Natural killer cell (primary cell): ENCODE measurements around the gene LGALS9. TPM values are rescaled to one million over a fixed set of nuclear protein-coding genes. Genes with fewer than 3 reads are reported as not detected.
"Not testable (repeated sequence)": the region's sequence is repeated elsewhere in the genome, so short reads cannot be mapped to it uniquely, and the experiment has no call there.

Experiments
- ATAC-seq, 3 donors: fragments of 150-1000 bp in 2 of 3; fragments of 200-7000 bp in 1 of 3; cut with Tn5 transposase; 1 replicate in 1 of 3; 2 replicates in 2 of 3; pipeline ENCODE4 v1.10.0; 2021; ENCODE audit warnings: mild to moderate bottlenecking in 2 of 3, moderate library complexity in 2 of 3
- DNase-seq, 2 donors: peaks; one replicate each; pipeline versions ENCODE4 v3.0.0 to v3.0.0-alpha.2; 2013 to 2021; ENCODE audit warnings: mixed read lengths in 1 of 2
- H3K27ac ChIP-seq: one replicate; pipeline ENCODE4 v1.5.1; 2013; ENCODE audit warnings: mild to moderate bottlenecking, low read length
- H3K27me3 ChIP-seq: one replicate; pipeline ENCODE4 v1.6.1; 2013; ENCODE audit warnings: low read length; ENCODE audit not compliant: control insufficient read depth, insufficient read depth
- H3K36me3 ChIP-seq: one replicate; pipeline ENCODE4 v1.6.1; 2013; ENCODE audit warnings: low read length; ENCODE audit not compliant: control insufficient read depth, insufficient read depth
- H3K4me1 ChIP-seq: one replicate; pipeline ENCODE4 v1.6.1; 2013; ENCODE audit warnings: low read length; ENCODE audit not compliant: control insufficient read depth, insufficient read depth
- H3K4me3 ChIP-seq: one replicate; pipeline ENCODE4 v1.5.1; 2013; ENCODE audit warnings: low read length
- H3K9me3 ChIP-seq: one replicate; pipeline ENCODE4 v1.6.1; 2013; ENCODE audit warnings: low read length; ENCODE audit not compliant: control insufficient read depth, insufficient read depth
- H3K27ac Mint-ChIP-seq, 2 donors: one replicate each; pipeline ENCODE4 v1.8.0; 2022; ENCODE audit warnings: mild to moderate bottlenecking in 2 of 2, mixed read lengths in 2 of 2, moderate library complexity in 1 of 2
- H3K27me3 Mint-ChIP-seq, 2 donors: one replicate each; pipeline ENCODE4 v1.8.0; 2022; ENCODE audit warnings: low read depth in 2 of 2, mixed read lengths in 2 of 2
- H3K36me3 Mint-ChIP-seq: one replicate; pipeline ENCODE4 v1.8.0; 2022; ENCODE audit warnings: mixed read lengths
- H3K4me1 Mint-ChIP-seq, 2 donors: one replicate each; pipeline ENCODE4 v1.8.0; 2022; ENCODE audit warnings: mixed read lengths in 2 of 2
- H3K4me3 Mint-ChIP-seq: one replicate; pipeline ENCODE4 v1.8.0; 2022; ENCODE audit warnings: mild to moderate bottlenecking, moderate library complexity, mixed read lengths
- H3K9me3 Mint-ChIP-seq, 2 donors: one replicate each; pipeline ENCODE4 v1.8.0; 2022; ENCODE audit warnings: mixed read lengths in 2 of 2
- WGBS: methylation state at CpG from one replicate; pipeline ENCODE4 v1.1.7; 2013; ENCODE audit warnings: missing lambda C conversion rate; ENCODE audit not compliant: insufficient coverage; 5-methylcytosine and 5-hydroxymethylcytosine counted together
- intact Hi-C: fragments of 100-400 bp; cut with micrococcal nuclease; formaldehyde crosslinking; loops from one replicate; pipeline ENCODE4 v1.14.2; 2022
- total RNA-seq, 4 donors: library from RNA; stranded (reverse); fragments of 120-200 nt in 1 of 4; gene quantifications; one replicate each; pipeline versions ENCODE4 v1.2.3 to v1.2.4, GENCODE V29; 2013 to 2022
- TF ChIP-seq, protein P1 (sequence below): fragments of 200-600 bp; IDR thresholded peaks from one replicate; pipeline ENCODE4 v1.8.0; 2022; ENCODE audit warnings: antibody characterized with exemption

LGALS9 gene
- total RNA-seq, 3 donors from 2014 or later (not counting 1 experiment from before 2014, with no cell fraction given) = 83.4 to 142 (median 102) TPM

DNA sequence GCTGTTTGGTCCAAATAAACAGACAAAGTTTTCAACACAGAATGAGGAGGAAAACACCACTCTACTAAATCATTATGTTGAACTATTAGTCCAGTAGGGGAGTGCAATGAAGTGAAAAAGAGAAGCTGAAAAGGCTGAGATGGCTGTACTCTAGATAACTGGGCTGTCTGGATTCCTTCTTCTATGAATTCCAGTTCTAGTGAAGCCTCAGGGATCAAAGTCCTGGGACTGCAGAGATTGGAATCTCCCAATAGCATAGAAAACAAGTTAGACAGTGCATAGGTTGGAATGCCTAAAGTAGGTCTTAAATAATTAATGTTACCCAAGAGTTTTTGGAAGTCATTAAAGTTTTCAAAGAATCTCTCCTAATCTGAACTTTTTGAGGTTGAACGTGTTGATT is 59.9 kb downstream of the LGALS9 start:
- H3K9me3 Mint-ChIP-seq = peaks cover 13 to 17% of the 10 kb centered on the region in 2 donors

DNA sequence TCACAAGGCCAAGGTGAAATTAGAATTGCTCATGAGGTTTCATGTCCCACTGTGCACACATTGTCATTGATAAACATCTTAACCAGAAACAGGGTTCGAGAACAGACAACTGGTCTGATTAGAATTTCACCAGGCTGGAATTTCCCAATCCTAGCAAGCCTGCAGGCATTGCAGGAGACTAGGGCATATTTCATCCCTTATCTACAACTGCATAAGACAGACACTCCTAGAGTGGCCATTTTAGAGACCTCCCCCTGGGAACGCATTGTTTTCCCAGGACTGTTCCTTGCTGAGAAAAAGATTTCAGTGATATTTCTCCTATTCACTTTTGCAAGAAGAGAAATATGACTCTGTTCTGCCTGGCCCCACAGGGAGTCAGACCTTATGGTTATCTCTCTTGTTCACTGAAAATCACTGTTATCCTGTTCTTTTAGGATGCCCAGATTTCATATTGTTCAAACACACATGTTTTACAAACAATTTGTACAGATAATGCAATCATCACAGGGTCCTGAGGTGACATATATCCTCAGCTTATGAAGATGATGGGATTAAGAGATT is 64.3 kb downstream of the LGALS9 start:
- peaks cover 3 to 15% of the 10 kb centered on the region in 2 donors for H3K27me3 Mint-ChIP-seq

More for the DNA sequence above, 59.9 kb downstream of the LGALS9 start:
- peaks cover 23% of the 10 kb centered on the region for H3K9me3 ChIP-seq
- no peak overlapping the region for H3K4me3 ChIP-seq
- H3K36me3 Mint-ChIP-seq = peaks cover 20% of the 10 kb centered on the region
- 82% methylated on average over 1 of the region's 1 CpG for WGBS
- DNase-seq (no peak), ATAC-seq (no peak)
- H3K4me1 ChIP-seq = no peaks in the 10 kb centered on the region
- TF ChIP-seq, protein P1, sequence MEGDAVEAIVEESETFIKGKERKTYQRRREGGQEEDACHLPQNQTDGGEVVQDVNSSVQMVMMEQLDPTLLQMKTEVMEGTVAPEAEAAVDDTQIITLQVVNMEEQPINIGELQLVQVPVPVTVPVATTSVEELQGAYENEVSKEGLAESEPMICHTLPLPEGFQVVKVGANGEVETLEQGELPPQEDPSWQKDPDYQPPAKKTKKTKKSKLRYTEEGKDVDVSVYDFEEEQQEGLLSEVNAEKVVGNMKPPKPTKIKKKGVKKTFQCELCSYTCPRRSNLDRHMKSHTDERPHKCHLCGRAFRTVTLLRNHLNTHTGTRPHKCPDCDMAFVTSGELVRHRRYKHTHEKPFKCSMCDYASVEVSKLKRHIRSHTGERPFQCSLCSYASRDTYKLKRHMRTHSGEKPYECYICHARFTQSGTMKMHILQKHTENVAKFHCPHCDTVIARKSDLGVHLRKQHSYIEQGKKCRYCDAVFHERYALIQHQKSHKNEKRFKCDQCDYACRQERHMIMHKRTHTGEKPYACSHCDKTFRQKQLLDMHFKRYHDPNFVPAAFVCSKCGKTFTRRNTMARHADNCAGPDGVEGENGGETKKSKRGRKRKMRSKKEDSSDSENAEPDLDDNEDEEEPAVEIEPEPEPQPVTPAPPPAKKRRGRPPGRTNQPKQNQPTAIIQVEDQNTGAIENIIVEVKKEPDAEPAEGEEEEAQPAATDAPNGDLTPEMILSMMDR = no peak
- peaks cover 11 to 25% of the 10 kb centered on the region in 2 donors for H3K27me3 Mint-ChIP-seq
- no peak overlapping the region for H3K27ac ChIP-seq
- intact Hi-C loops = no loop called here
- H3K4me1 Mint-ChIP-seq = no peaks in the 10 kb centered on the region
- H3K4me3 Mint-ChIP-seq = no peak overlapping the region
- H3K27ac Mint-ChIP-seq = no peak overlapping the region
- no peaks in the 10 kb centered on the region for H3K27me3 ChIP-seq
- H3K36me3 ChIP-seq = no peaks in the 10 kb centered on the region

More for the DNA sequence above, 64.3 kb downstream of the LGALS9 start:
- peak in 1 of 2 donors; percentile 12 for DNase-seq
- ATAC-seq, H3K27ac ChIP-seq, H3K27ac Mint-ChIP-seq, H3K27me3 ChIP-seq, H3K4me3 Mint-ChIP-seq, H3K36me3 ChIP-seq, H3K4me3 ChIP-seq, H3K4me1 ChIP-seq, H3K4me1 Mint-ChIP-seq, intact Hi-C loops: not testable (repeated sequence)
- Mint-ChIP-seq H3K9me3 (peaks cover 12 to 17% of the 10 kb centered on the region in 2 donors), H3K36me3 (peaks cover 27% of the 10 kb centered on the region)
- peaks cover 20% of the 10 kb centered on the region for H3K9me3 ChIP-seq
- WGBS = 89% methylated on average over 2 of the region's 2 CpGs

Other genes with a start within 250 kb of the LGALS9 start
- gene KSR1, start 174.7 kb upstream of the LGALS9 start, total RNA-seq = 10 to 100 TPM; 46.4 to 63.1 (median 59.2) TPM
- under 1 TPM in 2 of 3 donors, not detected in 1; 0.19 to 0.20 TPM for gene NOS2, start 169.3 kb downstream of the LGALS9 start, total RNA-seq